Ascending aorta (tissue), 2 donors: ENCODE measurements around the gene TTC24. TPM values are rescaled to one million over a fixed set of nuclear protein-coding genes. Genes with fewer than 3 reads are reported as not detected.
"Not testable (repeated sequence)": the region's sequence is repeated elsewhere in the genome, so short reads cannot be mapped to it uniquely, and the experiment has no call there.

Source experiments
- DNase-seq, 2 donors: peaks; one replicate each; pipeline ENCODE4 v3.0.0-alpha.2; 2019; ENCODE audit warnings: low spot score in 2 of 2
- H3K27ac ChIP-seq, 2 donors: fragments of 200-600 bp; sonication (generic); one replicate each; pipeline ENCODE4 v1.5.1; 2016 to 2017; ENCODE audit warnings: mild to moderate bottlenecking in 1 of 2
- H3K27me3 ChIP-seq: fragments of 200-600 bp; sonication (generic); one replicate; pipeline ENCODE4 v1.5.1; 2017
- H3K36me3 ChIP-seq, 2 donors: fragments of 200-600 bp; sonication (generic); one replicate each; pipeline ENCODE4 v1.5.1; 2016
- H3K4me1 ChIP-seq, 2 donors: fragments of 200-600 bp; sonication (generic); one replicate each; pipeline ENCODE4 v1.5.1; 2016 to 2017; ENCODE audit warnings: mild to moderate bottlenecking in 1 of 2
- H3K4me3 ChIP-seq, 2 donors: fragments of 200-600 bp; sonication (generic); one replicate each; pipeline ENCODE4 v1.5.1; 2016 to 2017; ENCODE audit warnings: mild to moderate bottlenecking in 1 of 2
- H3K9me3 ChIP-seq, 2 donors: fragments of 200-600 bp; sonication (generic); one replicate each; pipeline ENCODE4 v1.5.1; 2016
- CTCF ChIP-seq, 3 experiments: fragments of 200-600 bp in 2 of 3; fragments of 450-650 bp in 1 of 3; sonication (generic) in 2 of 3; IDR thresholded peaks; one replicate each; pipeline ENCODE4 v1.5.1; 2016 to 2019; ENCODE audit warnings: antibody characterized with exemption in 3 of 3, mild to moderate bottlenecking in 1 of 3, moderate library complexity in 1 of 3
- intact Hi-C: fragments of 100-400 bp; cut with DNase I; formaldehyde crosslinking; loops from one replicate; pipeline ENCODE4 v1.15.1; 2023
- total RNA-seq: library from RNA; depleted of rRNA; stranded (reverse); fragments of >200 nt; gene quantifications from one replicate; pipeline ENCODE4 v1.1.0, GENCODE V29; 2016

TTC24 gene
- total RNA-seq, 1 donor from 2014 or later = not detected

GRCh38 chr1:156627313-156627880, 47.9 kb downstream of the TTC24 start:
- H3K4me3 ChIP-seq = no peak overlapping the region
- intact Hi-C loops = loop anchor here (1.0 kb wide), 1 partner anchor 51 kb away; no protein-coding TSS in a partner anchor
- H3K36me3 ChIP-seq = no peaks in the 10 kb centered on the region
- no peak overlapping the region for H3K27ac ChIP-seq
- no peaks in the 10 kb centered on the region for H3K9me3 ChIP-seq
- no peak for DNase-seq
- peaks cover 8 to 17% of the 10 kb centered on the region in 2 donors for H3K4me1 ChIP-seq
- TF ChIP-seq CTCF (IDR thresholded peaks at IDR 0.05) = peak; percentile 18 to 53 (median 45)
- peaks cover 29% of the 10 kb centered on the region for H3K27me3 ChIP-seq

GRCh38 chr1:156629823-156630449, 50.4 kb downstream of the TTC24 start:
- DNase-seq = no peak

GRCh38 chr1:156631152-156631551, 51.6 kb downstream of the TTC24 start:
- H3K27ac ChIP-seq, H3K27me3 ChIP-seq, DNase-seq, H3K4me3 ChIP-seq, H3K9me3 ChIP-seq, intact Hi-C loops, H3K4me1 ChIP-seq, H3K36me3 ChIP-seq: not testable (repeated sequence)

More at GRCh38 chr1:156629823-156630449, 50.4 kb downstream of the TTC24 start:
- no peak for TF ChIP-seq CTCF (IDR thresholded peaks at IDR 0.05)
- H3K27me3 ChIP-seq = peaks cover 15% of the 10 kb centered on the region
- H3K9me3 ChIP-seq = no peaks in the 10 kb centered on the region
- peaks cover 5 to 7% of the 10 kb centered on the region in 2 donors for H3K4me1 ChIP-seq
- H3K4me3 ChIP-seq = no peak overlapping the region
- H3K36me3 ChIP-seq = no peaks in the 10 kb centered on the region
- no peak overlapping the region for H3K27ac ChIP-seq
- intact Hi-C loops = no loop called here

- no peak for TF ChIP-seq CTCF (IDR thresholded peaks at IDR 0.05)
- no peak for DNase-seq
- no peaks in the 10 kb centered on the region for H3K27me3 ChIP-seq
Measured at GRCh38 chr1:156632355-156632754, 52.8 kb downstream of the TTC24 start.

More at GRCh38 chr1:156632355-156632754, 52.8 kb downstream of the TTC24 start:
- H3K4me3 ChIP-seq = no peak overlapping the region
- H3K36me3 ChIP-seq = no peaks in the 10 kb centered on the region
- no peaks in the 10 kb centered on the region for H3K9me3 ChIP-seq
- intact Hi-C loops = no loop called here
- H3K4me1 ChIP-seq = no peaks in the 10 kb centered on the region
- H3K27ac ChIP-seq = no peak overlapping the region

Other genes with a start within 250 kb of the TTC24 start
- gene CCT3, start 241.4 kb upstream of the TTC24 start, total RNA-seq = 109 TPM
- not detected for gene TSACC, start 241.2 kb upstream of the TTC24 start, total RNA-seq
- gene RHBG, start 210.5 kb upstream of the TTC24 start, total RNA-seq = not detected
- 106 TPM for gene MEF2D, start 78.9 kb upstream of the TTC24 start, total RNA-seq
- not detected for gene IQGAP3, start 7.2 kb upstream of the TTC24 start, total RNA-seq
- gene NAXE, start 12.1 kb downstream of the TTC24 start, total RNA-seq = 85.3 TPM
- gene GPATCH4, start 21.8 kb downstream of the TTC24 start, total RNA-seq = 29.4 TPM
- gene HAPLN2, start 39.7 kb downstream of the TTC24 start, total RNA-seq = 1.4 TPM
- not detected for gene BCAN, start 62.4 kb downstream of the TTC24 start, total RNA-seq
- 74.1 TPM for gene NES, start 97.7 kb downstream of the TTC24 start, total RNA-seq
- not detected for gene CRABP2, start 125.9 kb downstream of the TTC24 start, total RNA-seq
- 9.9 TPM for gene METTL25B, start 148.7 kb downstream of the TTC24 start, total RNA-seq
- gene ISG20L2, start 149.0 kb downstream of the TTC24 start, total RNA-seq = 7.8 TPM
- 17.0 TPM for gene MRPL24, start 161.4 kb downstream of the TTC24 start, total RNA-seq
- 153 TPM for gene HDGF, start 172.0 kb downstream of the TTC24 start, total RNA-seq
- gene PRCC, start 187.8 kb downstream of the TTC24 start, total RNA-seq = 16.3 TPM
- gene SH2D2A, start 237.1 kb downstream of the TTC24 start, total RNA-seq = not detected